Motor neuron (in vitro differentiated cells): ENCODE results near the gene ELK3. TPM values are rescaled to one million over a fixed set of nuclear protein-coding genes. Genes with fewer than 3 reads are reported as not detected.

Source experiments
- ATAC-seq, 8 experiments: fragments of 200-7000 bp; cut with Tn5 transposase; replicated peaks in 6 of 8; 2 replicates each; pipeline ENCODE4 v1.8.0; 2021; ENCODE audit warnings: mild to moderate bottlenecking in 8 of 8, moderate library complexity in 8 of 8
- H3K27ac ChIP-seq, 2 donors: fragments of 250-450 bp; sonication (Bioruptor Pico); 2 replicates each; pipeline ENCODE4 v1.9.0; 2021; ENCODE audit warnings: antibody characterized with exemption in 2 of 2, mild to moderate bottlenecking in 2 of 2, moderate library complexity in 1 of 2
- H3K4me1 ChIP-seq, 2 donors: fragments of 250-450 bp; sonication (Bioruptor Pico); replicated peaks in 1 of 2; 2 replicates each; pipeline ENCODE4 v1.6.1; 2021; ENCODE audit warnings: antibody characterized with exemption in 2 of 2, mild to moderate bottlenecking in 2 of 2, moderate library complexity in 1 of 2
- H3K4me3 ChIP-seq, 5 donors: fragments of 250-450 bp; sonication (Bioruptor Pico); 2 replicates each; pipeline ENCODE4 v1.9.0; 2021; ENCODE audit warnings: antibody characterized with exemption in 5 of 5, mild to moderate bottlenecking in 5 of 5, moderate library complexity in 4 of 5
- WGBS, 10 experiments: fragments of 450-650 bp; shearing (Covaris generic); methylation state at CpG; one replicate each; pipeline ENCODE4 v1.0.0; 2022; 5-methylcytosine and 5-hydroxymethylcytosine counted together
- in situ Hi-C, 9 experiments: fragments of 400-800 bp; cut with MboI; loops; one replicate each; pipeline ENCODE4 v1.15.0; 2021; ENCODE audit warnings: low sequenced_read_pairs in 9 of 9, low pct_unique_long_range_greater_than_20kb in 2 of 9; ENCODE audit not compliant: unreplicated experiment in 9 of 9
- total RNA-seq, 8 experiments: library from RNA; unstranded; fragments of 300-600 nt; gene quantifications; 2 replicates each; pipeline versions ENCODE4 v1.2.3 to v1.2.4, GENCODE V29; 2022

ELK3 gene
- total RNA-seq, 8 experiments from 2014 or later, result 0.92 to 30.7 (median 4.5) TPM

DNA sequence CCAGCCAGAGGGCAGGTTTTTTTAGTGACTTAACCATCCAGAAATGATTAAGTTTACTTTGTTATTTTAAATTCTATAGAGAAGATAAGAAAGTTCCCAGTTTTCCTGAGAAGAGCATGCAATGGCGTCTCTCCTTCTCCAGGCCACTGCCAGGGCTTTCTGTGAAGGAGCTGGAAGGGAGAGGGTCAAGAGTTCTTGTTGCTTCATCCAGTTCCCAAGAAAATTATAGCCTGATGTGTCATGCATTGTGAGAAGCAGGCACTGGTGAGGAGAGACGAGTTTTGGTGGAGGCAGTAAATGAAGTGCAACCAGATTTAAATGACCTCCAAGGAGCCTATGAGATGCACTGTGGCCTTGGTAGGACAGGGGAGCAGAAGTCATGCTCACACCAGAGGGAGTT is 14.2 kb downstream of the ELK3 start:
- ATAC-seq, result peak in 2 of 8 experiments; percentile 17 to 40
- H3K27ac ChIP-seq, result no peak overlapping the region
- in situ Hi-C loops, result loop anchor here in 5 of 9 experiments (25.0 kb wide), 2 partner anchors 146 to 304 kb away; no protein-coding TSS in a partner anchor
- peaks cover 0 to 7% of the 10 kb centered on the region in 2 donors for H3K4me1 ChIP-seq
- WGBS, 10 experiments, result 20 to 100% (median 70%) methylated on average over 1 to 2 of the region's 2 CpGs; no CpG with 5 or more reads in 6 of the 10 experiments
- no peak overlapping the region for H3K4me3 ChIP-seq

DNA sequence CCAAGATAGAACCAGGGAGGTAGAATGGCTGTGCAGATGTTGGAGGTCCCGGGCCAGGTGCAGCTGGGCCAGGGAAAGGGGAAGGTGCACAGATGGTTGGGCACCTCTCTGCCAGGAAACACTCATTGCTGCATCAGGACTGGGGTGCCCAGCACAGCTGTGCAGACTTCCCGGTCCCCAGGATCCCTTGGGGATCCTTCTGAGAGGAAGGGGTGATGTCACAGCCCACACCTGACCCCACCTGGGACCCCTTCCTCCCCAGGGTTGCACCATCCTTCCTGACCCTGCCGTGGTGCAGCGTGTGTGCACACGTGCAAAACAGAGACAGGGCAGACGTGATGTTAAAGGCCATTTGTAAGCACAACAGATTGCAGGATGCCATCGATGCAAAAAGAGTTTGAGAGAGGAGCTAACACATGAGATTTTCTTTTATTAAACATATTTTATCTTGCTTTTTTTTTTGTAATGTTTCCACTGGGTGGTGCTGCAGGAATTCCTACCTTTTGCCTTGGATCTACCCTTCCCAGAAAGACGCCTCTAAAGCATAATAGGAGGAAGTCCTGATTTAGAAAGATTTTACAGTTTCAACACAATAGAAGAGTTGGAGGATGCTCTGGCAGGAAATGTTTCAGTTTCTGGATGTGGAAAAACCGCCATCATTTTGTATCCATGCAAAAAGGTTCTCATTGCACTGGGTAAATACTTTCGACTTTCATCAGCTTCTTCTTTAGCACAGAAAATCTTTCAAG is 14.8 kb downstream of the ELK3 start:
- no peak for ATAC-seq
- Histone ChIP-seq H3K4me1 (peaks cover 0 to 7% of the 10 kb centered on the region in 2 donors), H3K4me3 (no peak overlapping the region), H3K27ac (no peak overlapping the region)
- WGBS, 10 experiments, result 0 to 98% (median 83%) methylated on average over 1 to 9 of the region's 10 CpGs
- in situ Hi-C loops, result loop anchor here in 5 of 9 experiments (25.0 kb wide), 2 partner anchors 147 to 303 kb away; no protein-coding TSS in a partner anchor

DNA sequence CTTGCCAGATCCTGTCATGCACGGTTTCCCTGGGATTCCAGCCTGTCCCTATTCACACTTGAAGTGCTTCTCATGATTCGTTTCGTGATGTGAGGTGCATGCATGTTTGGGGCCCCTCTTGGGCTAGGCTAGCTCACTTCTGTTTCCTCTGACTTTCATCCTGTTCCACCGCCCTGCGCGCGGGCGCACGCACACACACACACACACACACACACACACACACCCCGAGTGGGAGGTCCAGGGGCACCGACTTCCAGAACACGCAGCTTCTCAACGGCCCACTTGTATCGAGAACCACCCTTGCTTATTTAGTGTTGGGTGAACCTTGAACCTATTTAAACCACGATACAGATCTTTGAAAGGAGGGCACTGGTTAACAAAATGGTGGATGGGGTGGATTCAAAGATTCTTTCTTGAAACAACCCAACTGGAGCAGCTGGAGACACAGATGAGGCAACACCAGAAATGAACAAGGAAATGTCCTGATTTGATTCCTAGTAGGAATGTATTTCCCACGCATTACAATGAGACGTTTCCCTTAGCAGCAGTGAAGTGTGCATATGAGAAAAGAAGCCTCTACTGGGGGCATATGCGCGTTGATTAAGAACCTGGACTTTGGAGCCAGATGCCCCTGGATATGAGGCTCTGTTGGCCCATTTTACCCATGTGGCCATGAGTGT is 16.3 kb downstream of the ELK3 start:
- in situ Hi-C loops, result loop anchor here in 8 of 9 experiments (10.0 to 25.0 kb wide), 3 partner anchors 146 to 302 kb away; no protein-coding TSS in a partner anchor
- WGBS, 10 experiments, result 40 to 80% (median 68%) methylated on average over 1 to 10 of the region's 19 CpGs
- H3K27ac ChIP-seq, result no peak overlapping the region
- no peak overlapping the region for H3K4me3 ChIP-seq
- ATAC-seq, result peak in 1 of 8 experiments; percentile 10
- H3K4me1 ChIP-seq, result peaks cover 0 to 7% of the 10 kb centered on the region in 2 donors

DNA sequence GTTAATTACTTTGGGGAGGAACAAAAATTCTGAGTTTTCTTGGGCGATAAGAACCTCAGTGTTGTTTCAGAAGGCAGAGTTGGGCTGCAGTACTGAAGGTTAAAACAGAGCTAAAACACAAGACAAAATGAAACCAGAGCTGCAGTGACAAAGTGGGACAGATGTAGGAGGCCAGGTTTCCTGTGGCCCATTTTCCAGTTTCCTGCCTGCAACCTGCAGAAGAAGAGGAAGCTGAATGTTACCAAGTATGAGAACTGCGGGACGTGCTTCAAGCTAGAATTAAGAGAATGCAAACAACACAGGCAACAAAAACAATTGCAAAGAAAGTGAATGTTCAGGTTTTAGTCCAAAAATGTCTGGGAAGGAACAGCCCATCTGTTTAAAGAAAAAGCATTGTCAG is 17.8 kb downstream of the ELK3 start:
- ATAC-seq, result no peak
- H3K4me1 ChIP-seq, result peaks cover 9 to 17% of the 10 kb centered on the region in 2 donors
- H3K27ac ChIP-seq, result no peak overlapping the region
- in situ Hi-C loops, result loop anchor here in 8 of 9 experiments (10.0 to 25.0 kb wide), 3 partner anchors 147 to 300 kb away; no protein-coding TSS in a partner anchor
- no peak overlapping the region for H3K4me3 ChIP-seq
- 17 to 100% (median 96%) methylated on average over 1 to 3 of the region's 3 CpGs; no CpG with 5 or more reads in 1 of the 10 experiments for WGBS, 10 experiments

DNA sequence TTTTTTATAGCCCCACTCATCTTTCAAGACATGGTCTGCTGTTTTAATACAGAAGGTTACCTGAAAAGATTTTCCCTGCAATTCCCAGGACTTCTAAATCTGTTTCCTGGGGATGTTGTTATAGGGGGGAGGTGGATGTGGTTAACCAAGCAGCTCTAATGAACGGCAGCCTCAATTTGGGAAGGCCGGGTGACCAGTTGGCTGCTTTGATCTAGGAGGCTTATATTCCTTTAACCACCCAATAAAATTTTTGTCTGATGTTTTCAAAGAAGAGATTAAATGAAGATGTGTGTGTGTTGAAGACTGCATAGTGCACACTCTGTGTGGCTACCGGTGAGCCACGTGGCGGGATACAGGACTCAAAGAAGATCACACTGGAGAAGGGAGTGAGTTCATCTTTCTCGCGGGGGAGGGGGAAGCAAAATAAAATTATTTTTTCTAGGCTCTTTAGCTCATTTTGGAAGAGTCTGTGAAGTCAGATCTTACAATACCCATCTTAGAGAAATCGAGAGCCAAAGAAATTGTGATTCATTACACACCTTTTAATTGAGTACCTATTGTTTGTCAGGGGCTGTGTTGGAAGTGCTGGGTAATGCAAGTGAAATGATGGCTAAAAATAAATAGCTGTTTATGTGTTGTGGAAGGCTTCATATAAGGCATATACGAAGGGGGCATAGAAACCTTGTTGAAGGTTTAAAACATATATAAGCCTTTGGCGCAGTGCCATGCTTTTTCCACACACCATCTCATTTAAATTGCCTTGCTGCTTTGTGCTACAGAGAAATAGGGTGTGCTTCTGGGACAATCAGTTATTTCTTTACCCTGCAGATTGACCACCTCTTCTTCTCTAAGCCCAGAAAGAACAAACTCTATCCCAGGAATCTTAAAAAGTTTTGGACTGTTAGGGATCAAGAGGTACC is 18.5 kb downstream of the ELK3 start:
- WGBS, 10 experiments, result 50 to 95% (median 83%) methylated on average over 1 to 6 of the region's 10 CpGs; no CpG with 5 or more reads in 2 of the 10 experiments
- in situ Hi-C loops, result loop anchor here in 8 of 9 experiments (10.0 to 25.0 kb wide), 3 partner anchors 148 to 300 kb away; no protein-coding TSS in a partner anchor
- ATAC-seq, result no peak
- peaks cover 9 to 17% of the 10 kb centered on the region in 2 donors for H3K4me1 ChIP-seq
- H3K27ac ChIP-seq, result no peak overlapping the region
- no peak overlapping the region for H3K4me3 ChIP-seq

DNA sequence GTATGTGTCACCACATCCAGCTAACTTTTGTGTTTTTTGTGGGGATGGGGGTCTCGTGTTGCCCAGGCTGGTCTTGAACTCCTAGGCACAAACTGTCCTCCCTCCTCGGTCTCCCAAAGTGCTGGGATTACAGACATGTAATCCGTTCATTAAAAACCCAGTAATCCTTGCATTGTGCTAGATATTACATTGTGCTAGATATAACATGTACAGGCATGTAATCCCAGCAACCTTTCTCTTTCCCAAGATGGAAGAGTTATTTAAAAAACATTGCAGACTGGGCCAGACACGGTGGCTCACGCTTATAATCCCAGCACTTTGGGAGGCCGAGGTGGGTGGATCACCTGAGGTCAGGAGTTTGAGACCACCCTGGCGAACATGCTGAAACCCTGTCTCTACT is 19.7 kb downstream of the ELK3 start:
- H3K27ac ChIP-seq, result no peak overlapping the region
- H3K4me3 ChIP-seq, result no peak overlapping the region
- 67 to 100% (median 94%) methylated on average over 1 to 6 of the region's 7 CpGs; no CpG with 5 or more reads in 3 of the 10 experiments for WGBS, 10 experiments
- in situ Hi-C loops, result loop anchor here in 8 of 9 experiments (10.0 to 25.0 kb wide), 3 partner anchors 149 to 298 kb away; no protein-coding TSS in a partner anchor
- ATAC-seq, result no peak
- peaks cover 9 to 17% of the 10 kb centered on the region in 2 donors for H3K4me1 ChIP-seq

DNA sequence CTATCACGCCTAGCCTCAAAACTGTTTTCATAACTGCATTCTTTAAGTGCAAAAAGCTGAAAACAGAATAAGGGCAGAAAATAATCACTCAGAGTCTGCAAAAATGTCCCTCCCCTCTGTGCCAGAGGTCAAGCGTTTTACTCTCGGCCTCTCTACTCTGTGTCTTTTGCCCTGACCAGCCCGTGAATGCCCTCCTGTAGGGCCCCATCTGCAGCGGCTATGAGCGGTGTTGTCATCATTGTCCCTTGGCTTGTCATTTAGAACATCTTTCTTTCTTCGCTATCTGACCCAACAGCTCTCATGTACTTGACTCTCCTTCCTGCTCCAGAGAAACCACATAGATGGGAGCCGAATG is 21.7 kb downstream of the ELK3 start:
- in situ Hi-C loops, result loop anchor here in 8 of 9 experiments (10.0 to 25.0 kb wide), 3 partner anchors 151 to 296 kb away; no protein-coding TSS in a partner anchor
- H3K4me3 ChIP-seq, result no peak overlapping the region
- no peak overlapping the region for H3K27ac ChIP-seq
- peak in 4 of 8 experiments; percentile 29 to 50 (median 39) for ATAC-seq
- peaks cover 9 to 10% of the 10 kb centered on the region in 2 donors for H3K4me1 ChIP-seq
- 51 to 100% (median 69%) methylated on average over 1 to 7 of the region's 8 CpGs; no CpG with 5 or more reads in 5 of the 10 experiments for WGBS, 10 experiments

DNA sequence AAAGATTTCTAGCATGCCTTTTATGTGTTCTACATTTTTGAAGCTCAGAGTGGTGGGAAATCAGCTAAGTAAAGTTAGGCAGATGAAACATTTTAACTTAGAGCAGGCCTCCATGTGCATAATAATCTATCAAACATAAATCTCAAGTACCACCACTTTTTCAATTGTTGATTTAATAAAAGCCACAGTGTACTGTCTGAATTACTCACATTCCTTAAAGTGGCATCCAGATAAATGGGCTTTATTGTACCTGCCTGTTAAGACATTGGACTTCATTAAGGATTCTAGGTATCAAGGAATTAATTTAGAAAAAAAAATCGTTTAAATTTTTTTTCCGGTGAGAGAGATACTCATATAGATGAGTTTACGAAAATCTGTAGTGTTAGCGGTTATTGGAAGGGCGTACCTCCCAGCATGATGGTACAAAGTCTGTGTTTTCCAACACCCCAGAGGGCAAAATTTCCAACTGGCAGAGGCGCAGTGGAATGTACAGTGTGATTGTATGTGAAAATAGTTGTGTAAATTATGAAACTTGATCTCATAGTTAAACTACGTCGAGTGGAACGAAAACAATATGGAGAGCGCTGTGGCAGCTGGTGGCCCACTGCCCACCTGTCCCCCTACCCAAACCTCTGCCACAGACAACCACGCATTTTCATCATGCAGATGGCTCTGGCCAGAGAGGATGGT is 25.0 kb downstream of the ELK3 start:
- no peak overlapping the region for H3K27ac ChIP-seq
- 87 to 100% (median 94%) methylated on average over 1 to 8 of the region's 11 CpGs; no CpG with 5 or more reads in 1 of the 10 experiments for WGBS, 10 experiments

DNA sequence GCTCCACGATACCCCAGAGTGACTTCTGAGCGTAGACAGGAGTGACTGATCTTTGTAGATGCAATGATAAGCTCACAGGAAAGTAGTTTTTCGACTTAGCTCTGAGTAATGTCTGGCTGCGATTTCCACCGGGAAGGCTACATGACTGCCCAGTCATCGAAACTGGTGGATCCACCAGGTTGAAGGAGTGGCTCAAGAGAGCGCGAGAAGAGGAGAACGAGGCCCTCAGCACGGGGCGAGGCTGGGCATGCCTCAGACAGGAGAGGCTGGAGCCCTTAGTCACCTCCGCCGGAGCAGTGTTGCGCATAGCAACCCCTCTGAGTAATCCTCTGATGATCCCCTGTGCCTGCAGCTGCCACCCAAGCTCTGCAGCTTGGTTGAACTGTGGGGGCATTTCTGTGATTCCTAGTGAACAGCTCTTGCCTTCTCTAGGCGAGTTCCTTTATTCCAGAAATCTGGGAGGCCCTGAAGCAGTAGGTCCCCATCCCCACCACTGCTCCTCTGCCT is 25.6 kb downstream of the ELK3 start:
- Histone ChIP-seq H3K4me3 (no peak overlapping the region), H3K27ac (no peak overlapping the region), H3K4me1 (peaks cover 12 to 21% of the 10 kb centered on the region in 2 donors)
- in situ Hi-C loops, result loop anchor here in 8 of 9 experiments (10.0 to 25.0 kb wide), 3 partner anchors 155 to 293 kb away; no protein-coding TSS in a partner anchor
- peak in 4 of 8 experiments; percentile 50 to 99 (median 90) for ATAC-seq
- 6 to 100% (median 82%) methylated on average over 1 to 6 of the region's 15 CpGs; no CpG with 5 or more reads in 2 of the 10 experiments for WGBS, 10 experiments

More for the DNA sequence above, 25.0 kb downstream of the ELK3 start:
- Histone ChIP-seq H3K4me3 (no peak overlapping the region), H3K4me1 (peaks cover 9 to 16% of the 10 kb centered on the region in 2 donors)
- in situ Hi-C loops, result loop anchor here in 8 of 9 experiments (10.0 to 25.0 kb wide), 3 partner anchors 154 to 293 kb away; no protein-coding TSS in a partner anchor
- no peak for ATAC-seq

DNA sequence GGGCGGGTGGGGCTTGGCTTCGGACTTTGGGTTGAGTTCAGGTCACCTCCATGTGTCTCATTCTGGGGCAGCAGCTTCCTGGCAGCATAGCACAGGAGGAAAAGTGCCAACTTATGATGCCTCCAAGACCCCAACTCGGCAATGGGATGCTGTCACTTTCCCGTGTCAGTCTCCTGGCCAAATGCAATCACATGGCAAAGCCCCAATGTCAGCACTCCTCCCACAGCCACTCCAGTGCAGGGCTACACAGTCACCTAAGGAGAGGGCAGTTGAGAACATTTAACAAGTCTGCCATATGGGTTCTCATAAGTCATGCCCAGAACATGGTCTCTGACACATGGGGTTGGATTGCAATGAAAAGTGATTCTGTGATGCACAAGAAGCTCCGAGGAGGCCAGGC is 26.7 kb downstream of the ELK3 start:
- in situ Hi-C loops, result loop anchor here in 5 of 9 experiments (25.0 kb wide), 2 partner anchors 159 to 291 kb away; no protein-coding TSS in a partner anchor
- Histone ChIP-seq H3K4me3 (no peak overlapping the region), H3K27ac (no peak overlapping the region), H3K4me1 (peaks cover 15 to 26% of the 10 kb centered on the region in 2 donors)
- 46 to 100% (median 84%) methylated on average over 1 to 5 of the region's 5 CpGs; no CpG with 5 or more reads in 6 of the 10 experiments for WGBS, 10 experiments
- ATAC-seq, result no peak

DNA sequence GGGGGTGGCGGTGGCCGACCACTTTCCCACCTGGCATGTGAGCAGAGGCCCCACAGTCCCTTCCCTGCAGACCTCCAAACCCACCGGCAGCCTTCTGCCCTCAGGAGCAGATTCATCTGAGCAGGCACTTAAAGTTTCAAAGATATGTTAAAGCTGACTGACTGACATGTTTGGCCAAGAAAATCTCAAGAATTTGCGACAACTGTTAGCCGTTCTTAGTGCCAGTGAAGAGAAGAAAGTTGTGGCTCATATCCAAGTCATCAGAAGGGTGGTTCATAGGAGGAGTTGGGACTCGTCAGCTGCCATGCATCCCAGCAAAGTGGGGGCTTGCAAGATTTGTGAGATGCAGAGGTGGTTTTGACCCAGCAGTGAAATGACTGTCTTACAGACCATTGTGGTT is 27.2 kb downstream of the ELK3 start:
- no peak for ATAC-seq
- 82 to 100% (median 94%) methylated on average over 1 to 5 of the region's 6 CpGs; no CpG with 5 or more reads in 3 of the 10 experiments for WGBS, 10 experiments

More for the DNA sequence above, 27.2 kb downstream of the ELK3 start:
- in situ Hi-C loops, result loop anchor here in 5 of 9 experiments (25.0 kb wide), 2 partner anchors 159 to 291 kb away; no protein-coding TSS in a partner anchor
- peaks cover 10 to 21% of the 10 kb centered on the region in 2 donors for H3K4me1 ChIP-seq
- H3K27ac ChIP-seq, result no peak overlapping the region
- H3K4me3 ChIP-seq, result no peak overlapping the region
